ENCODE results near the gene SWAP70.

DNA sequence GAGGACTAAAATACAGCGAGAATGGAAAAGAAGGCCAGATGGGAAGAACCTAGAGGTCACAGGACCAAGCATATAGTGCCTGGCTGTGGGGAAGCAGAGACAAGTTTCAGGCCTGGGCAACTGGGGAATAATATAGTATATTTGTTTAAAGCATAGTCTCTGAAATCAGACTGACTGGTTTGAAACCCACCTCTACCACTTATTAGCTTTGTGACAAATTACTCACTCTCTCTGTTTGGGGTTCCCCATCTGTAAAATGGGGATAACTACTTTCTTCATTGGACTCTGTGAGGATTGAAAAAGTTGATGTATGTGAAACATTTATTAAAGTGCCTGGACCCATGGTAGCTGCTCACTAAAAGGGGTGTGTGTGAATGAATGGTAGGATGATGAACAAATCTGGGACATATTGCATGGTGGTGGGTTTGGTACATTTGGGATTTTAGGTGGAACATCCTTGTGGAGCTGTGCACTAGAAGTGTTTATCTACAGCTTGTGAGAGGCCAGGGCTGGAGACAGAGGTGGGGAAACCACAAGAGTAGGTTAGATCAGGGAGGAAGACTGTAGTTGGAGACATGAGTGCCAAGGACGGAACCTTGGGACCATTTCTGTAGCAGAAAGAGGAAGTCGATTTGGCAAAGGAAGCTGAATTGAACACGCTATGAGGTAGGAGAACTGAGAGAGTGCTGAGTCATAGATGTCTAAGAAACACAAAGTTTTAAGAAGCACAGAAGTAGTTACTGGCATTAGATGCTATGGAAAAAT is 52.6 kb downstream of the SWAP70 start:
- TF ChIP-seq, protein P1, sequence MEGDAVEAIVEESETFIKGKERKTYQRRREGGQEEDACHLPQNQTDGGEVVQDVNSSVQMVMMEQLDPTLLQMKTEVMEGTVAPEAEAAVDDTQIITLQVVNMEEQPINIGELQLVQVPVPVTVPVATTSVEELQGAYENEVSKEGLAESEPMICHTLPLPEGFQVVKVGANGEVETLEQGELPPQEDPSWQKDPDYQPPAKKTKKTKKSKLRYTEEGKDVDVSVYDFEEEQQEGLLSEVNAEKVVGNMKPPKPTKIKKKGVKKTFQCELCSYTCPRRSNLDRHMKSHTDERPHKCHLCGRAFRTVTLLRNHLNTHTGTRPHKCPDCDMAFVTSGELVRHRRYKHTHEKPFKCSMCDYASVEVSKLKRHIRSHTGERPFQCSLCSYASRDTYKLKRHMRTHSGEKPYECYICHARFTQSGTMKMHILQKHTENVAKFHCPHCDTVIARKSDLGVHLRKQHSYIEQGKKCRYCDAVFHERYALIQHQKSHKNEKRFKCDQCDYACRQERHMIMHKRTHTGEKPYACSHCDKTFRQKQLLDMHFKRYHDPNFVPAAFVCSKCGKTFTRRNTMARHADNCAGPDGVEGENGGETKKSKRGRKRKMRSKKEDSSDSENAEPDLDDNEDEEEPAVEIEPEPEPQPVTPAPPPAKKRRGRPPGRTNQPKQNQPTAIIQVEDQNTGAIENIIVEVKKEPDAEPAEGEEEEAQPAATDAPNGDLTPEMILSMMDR (conservative IDR thresholded peaks at IDR 0.05) = no peak
- no peak for TF ChIP-seq EZH2 (IDR thresholded peaks at IDR 0.05; ENCODE audit: low read depth)

Measured in PC-9 (cell line).